Measurements from ENCODE around the gene SGSH.

DNA sequence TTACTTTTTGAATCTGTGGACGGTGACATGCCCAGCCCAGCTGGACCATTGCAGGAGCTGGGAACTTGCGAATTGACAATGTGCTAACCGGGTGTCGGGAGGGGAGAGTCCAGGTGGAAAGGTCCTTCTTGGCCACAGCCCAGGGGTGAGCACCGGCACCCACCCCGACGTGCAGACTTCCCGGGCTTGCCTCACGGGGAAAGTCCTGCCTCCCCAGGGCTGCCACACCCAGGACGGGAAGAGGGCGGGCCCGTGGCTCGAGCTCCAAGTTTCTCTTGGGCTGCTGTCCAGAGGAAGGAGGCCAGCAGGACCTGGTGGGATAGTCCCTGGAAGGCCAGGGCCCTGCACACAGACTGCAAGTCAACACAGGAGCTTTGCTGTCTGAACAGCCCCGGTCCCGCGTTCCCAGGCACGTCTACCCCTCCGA is 32.6 kb downstream of the SGSH start:
- TF ChIP-seq, protein P1, sequence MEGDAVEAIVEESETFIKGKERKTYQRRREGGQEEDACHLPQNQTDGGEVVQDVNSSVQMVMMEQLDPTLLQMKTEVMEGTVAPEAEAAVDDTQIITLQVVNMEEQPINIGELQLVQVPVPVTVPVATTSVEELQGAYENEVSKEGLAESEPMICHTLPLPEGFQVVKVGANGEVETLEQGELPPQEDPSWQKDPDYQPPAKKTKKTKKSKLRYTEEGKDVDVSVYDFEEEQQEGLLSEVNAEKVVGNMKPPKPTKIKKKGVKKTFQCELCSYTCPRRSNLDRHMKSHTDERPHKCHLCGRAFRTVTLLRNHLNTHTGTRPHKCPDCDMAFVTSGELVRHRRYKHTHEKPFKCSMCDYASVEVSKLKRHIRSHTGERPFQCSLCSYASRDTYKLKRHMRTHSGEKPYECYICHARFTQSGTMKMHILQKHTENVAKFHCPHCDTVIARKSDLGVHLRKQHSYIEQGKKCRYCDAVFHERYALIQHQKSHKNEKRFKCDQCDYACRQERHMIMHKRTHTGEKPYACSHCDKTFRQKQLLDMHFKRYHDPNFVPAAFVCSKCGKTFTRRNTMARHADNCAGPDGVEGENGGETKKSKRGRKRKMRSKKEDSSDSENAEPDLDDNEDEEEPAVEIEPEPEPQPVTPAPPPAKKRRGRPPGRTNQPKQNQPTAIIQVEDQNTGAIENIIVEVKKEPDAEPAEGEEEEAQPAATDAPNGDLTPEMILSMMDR (IDR thresholded peaks at IDR 0.05 in 4 of 5, conservative IDR thresholded peaks at IDR 0.05 in 1 of 5), result no peak
- TF ChIP-seq POLR2A (IDR thresholded peaks at IDR 0.05), result no peak
